ENCODE results near the gene HLA-DRA. TPM values are rescaled to one million over a fixed set of nuclear protein-coding genes. Genes with fewer than 3 reads are reported as not detected.

HLA-DRA gene
- total RNA-seq, 1 experiment from 2014 or later = 283 TPM

GRCh38 chr6:32436995-32437836, 2.5 kb upstream of the HLA-DRA start:
- DNase-seq = no peak
- no TSS peak for BruUV-seq (replicated peaks)
- H3K36me3 Mint-ChIP-seq (ENCODE audit: insufficient read depth, unreplicated experiment) = peaks cover 12% of the 10 kb centered on the region

GRCh38 chr6:32439139-32439538, 548 bp upstream of the HLA-DRA start:
- H3K27me3 Mint-ChIP-seq (ENCODE audit: unreplicated experiment) = peaks cover 43% of the 10 kb centered on the region
- peaks cover 2% of the 10 kb centered on the region for H3K9me3 Mint-ChIP-seq (ENCODE audit: low read depth, unreplicated experiment)
- CTCF ChIA-PET = interaction anchor here (0.5 to 0.7 kb wide), 3 partner anchors 213 to 892 kb away, joined by 3 to 5 read pairs (median 3); partner anchors contain the start of gene ATP6V1G2
- no peak for DNase-seq
- peaks cover 11% of the 10 kb centered on the region for H3K4me1 Mint-ChIP-seq (ENCODE audit: low read depth, unreplicated experiment)
- no TSS peak for BruUV-seq (replicated peaks)
- H3K4me3 Mint-ChIP-seq (ENCODE audit: low read depth, unreplicated experiment) = peak overlapping the region; percentile 95
- peak overlapping the region; percentile 93 for H3K27ac Mint-ChIP-seq (ENCODE audit: unreplicated experiment)
- intact Hi-C loops (cut with micrococcal nuclease; ENCODE audit: unreplicated experiment) = no loop called here
- peaks cover 12% of the 10 kb centered on the region for H3K36me3 Mint-ChIP-seq (ENCODE audit: insufficient read depth, unreplicated experiment)
- no peak for TF ChIP-seq CTCF (IDR thresholded peaks at IDR 0.05; ENCODE audit: unreplicated experiment)

More at GRCh38 chr6:32436995-32437836, 2.5 kb upstream of the HLA-DRA start:
- Mint-ChIP-seq H3K4me3 (ENCODE audit: low read depth, unreplicated experiment) (no peak overlapping the region), H3K27ac (ENCODE audit: unreplicated experiment) (no peak overlapping the region), H3K4me1 (ENCODE audit: low read depth, unreplicated experiment) (peaks cover 11% of the 10 kb centered on the region), H3K27me3 (ENCODE audit: unreplicated experiment) (peaks cover 61% of the 10 kb centered on the region), H3K9me3 (ENCODE audit: low read depth, unreplicated experiment) (peaks cover 2% of the 10 kb centered on the region)
- intact Hi-C loops (cut with micrococcal nuclease; ENCODE audit: unreplicated experiment) = no loop called here
- no peak for TF ChIP-seq CTCF (IDR thresholded peaks at IDR 0.05; ENCODE audit: unreplicated experiment)
- CTCF ChIA-PET = interaction anchor here (0.7 kb wide), 1 partner anchor 348 kb away, joined by 3 read pairs; no protein-coding TSS in a partner anchor

DNA sequence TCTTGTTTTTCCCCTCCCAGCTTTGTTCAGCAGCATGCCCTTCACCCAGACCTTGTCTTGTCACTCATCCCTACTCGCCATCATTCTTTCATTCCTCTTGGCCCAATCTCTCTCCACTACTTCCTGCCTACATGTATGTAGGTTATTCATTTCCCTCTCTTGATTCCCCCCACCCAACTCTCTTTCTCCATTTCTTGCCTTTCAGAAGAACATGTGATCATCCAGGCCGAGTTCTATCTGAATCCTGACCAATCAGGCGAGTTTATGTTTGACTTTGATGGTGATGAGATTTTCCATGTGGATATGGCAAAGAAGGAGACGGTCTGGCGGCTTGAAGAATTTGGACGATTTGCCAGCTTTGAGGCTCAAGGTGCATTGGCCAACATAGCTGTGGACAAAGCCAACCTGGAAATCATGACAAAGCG, 2.6 kb downstream of the HLA-DRA start:
- Mint-ChIP-seq H3K4me3 (ENCODE audit: low read depth, unreplicated experiment) (no peak overlapping the region), H3K36me3 (ENCODE audit: insufficient read depth, unreplicated experiment) (peaks cover 12% of the 10 kb centered on the region), H3K9me3 (ENCODE audit: low read depth, unreplicated experiment) (peaks cover 2% of the 10 kb centered on the region), H3K4me1 (ENCODE audit: low read depth, unreplicated experiment) (peaks cover 11% of the 10 kb centered on the region), H3K27me3 (ENCODE audit: unreplicated experiment) (peaks cover 19% of the 10 kb centered on the region), H3K27ac (ENCODE audit: unreplicated experiment) (no peak overlapping the region)
- no peak for DNase-seq
- CTCF ChIA-PET = interaction anchor here (0.7 kb wide), 1 partner anchor 240 kb away, joined by 5 read pairs; no protein-coding TSS in a partner anchor
- intact Hi-C loops (cut with micrococcal nuclease; ENCODE audit: unreplicated experiment) = no loop called here
- TF ChIP-seq CTCF (IDR thresholded peaks at IDR 0.05; ENCODE audit: unreplicated experiment) = no peak
- no TSS peak for BruUV-seq (replicated peaks)

- no peak for TF ChIP-seq CTCF (IDR thresholded peaks at IDR 0.05; ENCODE audit: unreplicated experiment)
- H3K4me1 Mint-ChIP-seq (ENCODE audit: low read depth, unreplicated experiment) = peaks cover 11% of the 10 kb centered on the region
- no peak overlapping the region for H3K4me3 Mint-ChIP-seq (ENCODE audit: low read depth, unreplicated experiment)
- CTCF ChIA-PET = no interaction called here
- no peak overlapping the region for H3K27ac Mint-ChIP-seq (ENCODE audit: unreplicated experiment)
- DNase-seq = no peak
- intact Hi-C loops (cut with micrococcal nuclease; ENCODE audit: unreplicated experiment) = no loop called here
- H3K36me3 Mint-ChIP-seq (ENCODE audit: insufficient read depth, unreplicated experiment) = peaks cover 12% of the 10 kb centered on the region
- H3K9me3 Mint-ChIP-seq (ENCODE audit: low read depth, unreplicated experiment) = peaks cover 2% of the 10 kb centered on the region
- H3K27me3 Mint-ChIP-seq (ENCODE audit: unreplicated experiment) = peaks cover 19% of the 10 kb centered on the region
- BruUV-seq (replicated peaks) = no TSS peak
Observed at GRCh38 chr6:32442977-32443552, 3.4 kb downstream of the HLA-DRA start.
